Gastroesophageal sphincter (tissue), 4 donors: ENCODE measurements around the gene ZNF674. TPM values are rescaled to one million over a fixed set of nuclear protein-coding genes. Genes with fewer than 3 reads are reported as not detected.
"Not testable (repeated sequence)": the region's sequence is repeated elsewhere in the genome, so short reads cannot be mapped to it uniquely, and the experiment has no call there.

Experiments used
- ATAC-seq: fragments of 150-250 bp; one replicate; pipeline ENCODE4 v1.9.1; 2016; ENCODE audit warnings: mild to moderate bottlenecking, moderate library complexity
- H3K27ac ChIP-seq, 4 donors: fragments of 200-600 bp; sonication (generic) in 3 of 4; 1 replicate in 3 of 4; 2 replicates in 1 of 4; pipeline ENCODE4 v1.5.1; 2016 to 2019
- H3K27me3 ChIP-seq: fragments of 200-600 bp; sonication (generic); one replicate; pipeline ENCODE4 v1.5.1; 2019
- H3K36me3 ChIP-seq, 2 donors: fragments of 200-600 bp; sonication (generic); one replicate each; pipeline ENCODE4 v1.5.1; 2019; ENCODE audit warnings: control low read depth in 1 of 2
- H3K4me1 ChIP-seq, 3 donors: fragments of 200-600 bp; sonication (generic); 1 replicate in 2 of 3; 2 replicates in 1 of 3; pipeline ENCODE4 v1.5.1; 2016 to 2019; ENCODE audit warnings: control low read depth in 2 of 3
- H3K4me3 ChIP-seq, 2 donors: fragments of 200-600 bp; sonication (generic); one replicate each; pipeline ENCODE4 v1.5.1; 2019; ENCODE audit warnings: mild to moderate bottlenecking in 1 of 2, moderate library complexity in 1 of 2
- H3K9me3 ChIP-seq, 3 donors: fragments of 200-600 bp; sonication (generic); one replicate each; pipeline ENCODE4 v1.5.1; 2017 to 2019; ENCODE audit warnings: control low read depth in 2 of 3
- CTCF ChIP-seq, 4 experiments: fragments of 200-600 bp in 2 of 4; fragments of 450-650 bp in 2 of 4; sonication (generic) in 1 of 4; IDR thresholded peaks; one replicate each; pipeline ENCODE4 v1.5.1; 2017 to 2019; ENCODE audit warnings: antibody characterized with exemption in 4 of 4, mild to moderate bottlenecking in 2 of 4, moderate library complexity in 2 of 4
- EP300 ChIP-seq: sonication (generic); formaldehyde crosslinking; IDR thresholded peaks from one replicate; pipeline ENCODE4 v1.6.1; 2017; ENCODE audit warnings: antibody characterized with exemption, mild to moderate bottlenecking
- POLR2A ChIP-seq, 2 donors: fragments of 450-650 bp; IDR thresholded peaks; one replicate each; pipeline ENCODE4 v1.6.1; 2017; ENCODE audit warnings: antibody characterized with exemption in 2 of 2, mild to moderate bottlenecking in 2 of 2, moderate library complexity in 1 of 2
- POLR2AphosphoS5 ChIP-seq: sonication (generic); formaldehyde crosslinking; IDR thresholded peaks from one replicate; pipeline ENCODE4 v1.6.1; 2017; ENCODE audit warnings: antibody characterized with exemption
- WGBS, 2 donors: methylation state at CpG; one replicate each; pipeline ENCODE4 v1.1.5; 2018; ENCODE audit warnings: low coverage in 1 of 2; 5-methylcytosine and 5-hydroxymethylcytosine counted together
- total RNA-seq, 4 donors: library from RNA; depleted of rRNA; stranded (reverse); fragments of >200 nt; gene quantifications; one replicate each; pipeline ENCODE4 v1.1.0, GENCODE V29; 2016

ZNF674 gene
- total RNA-seq, 4 donors from 2014 or later, result 3.1 to 5.7 (median 5.5) TPM

- TF ChIP-seq POLR2AphosphoS5, result no peak
- TF ChIP-seq EP300, result no peak
- TF ChIP-seq POLR2A (IDR thresholded peaks at IDR 0.05), result no peak
- no peak for TF ChIP-seq CTCF (IDR thresholded peaks at IDR 0.05)
- no peak overlapping the region for H3K4me3 ChIP-seq
- no peak for ATAC-seq
These were observed 67.8 kb downstream of the ZNF674 start for GRCh38 chrX:46477435-46477834.

GRCh38 chrX:46465203-46465602 lies 80.0 kb downstream of the ZNF674 start:
- Histone ChIP-seq H3K27ac (no peak overlapping the region), H3K36me3 (peaks cover 0 to 51% of the 10 kb centered on the region in 2 donors), H3K27me3 (no peaks in the 10 kb centered on the region), H3K4me1 (no peaks in the 10 kb centered on the region), H3K4me3 (no peak overlapping the region), H3K9me3 (no peaks in the 10 kb centered on the region)
- ATAC-seq, result no peak
- 50 to 100% methylated on average over 1 of the region's 1 CpG for WGBS, 2 donors
- TF ChIP-seq EP300 (no peak), POLR2A (IDR thresholded peaks at IDR 0.05) (no peak), CTCF (IDR thresholded peaks at IDR 0.05) (no peak), POLR2AphosphoS5 (no peak)

More at GRCh38 chrX:46477435-46477834, 67.8 kb downstream of the ZNF674 start:
- Histone ChIP-seq H3K27ac (no peak overlapping the region), H3K27me3 (no peaks in the 10 kb centered on the region), H3K36me3 (peaks cover 0 to 18% of the 10 kb centered on the region in 2 donors), H3K4me1 (no peaks in the 10 kb centered on the region), H3K9me3 (no peaks in the 10 kb centered on the region)
- 0% methylated on average over 1 of the region's 2 CpGs; no CpG with 5 or more reads in 1 of the 2 donors for WGBS, 2 donors

- TF ChIP-seq POLR2A (IDR thresholded peaks at IDR 0.05), result no peak
- no peak for TF ChIP-seq EP300
- no peak for TF ChIP-seq POLR2AphosphoS5
- no peak for TF ChIP-seq CTCF (IDR thresholded peaks at IDR 0.05)
- no peaks in the 10 kb centered on the region for H3K9me3 ChIP-seq
- peaks cover 0 to 49% of the 10 kb centered on the region in 2 donors for H3K36me3 ChIP-seq
- WGBS, 2 donors, result 40 to 72% methylated on average over 3 of the region's 3 CpGs
- H3K4me1 ChIP-seq, result no peaks in the 10 kb centered on the region
- H3K27ac ChIP-seq, result no peak overlapping the region
- no peak for ATAC-seq
- no peaks in the 10 kb centered on the region for H3K27me3 ChIP-seq
- no peak overlapping the region for H3K4me3 ChIP-seq
These were observed 81.5 kb downstream of the ZNF674 start for GRCh38 chrX:46463682-46464081.

- WGBS, 2 donors, result 43 to 61% methylated on average over 1 to 2 of the region's 2 CpGs
- Histone ChIP-seq H3K4me3 (no peak overlapping the region), H3K9me3 (no peaks in the 10 kb centered on the region), H3K4me1 (no peaks in the 10 kb centered on the region), H3K36me3 (peaks cover 0 to 36% of the 10 kb centered on the region in 2 donors), H3K27me3 (no peaks in the 10 kb centered on the region), H3K27ac (no peak overlapping the region)
- no peak for TF ChIP-seq POLR2A (IDR thresholded peaks at IDR 0.05)
- TF ChIP-seq CTCF (IDR thresholded peaks at IDR 0.05), result no peak
- no peak for TF ChIP-seq EP300
- TF ChIP-seq POLR2AphosphoS5, result no peak
- no peak for ATAC-seq
These were observed 83.5 kb downstream of the ZNF674 start for GRCh38 chrX:46461660-46462191.

- H3K9me3 ChIP-seq, H3K4me3 ChIP-seq, H3K4me1 ChIP-seq, H3K27me3 ChIP-seq, H3K27ac ChIP-seq, ATAC-seq: not testable (repeated sequence)
- H3K36me3 ChIP-seq, result peaks cover 0 to 36% of the 10 kb centered on the region in 2 donors
- WGBS, 2 donors, result 50 to 58% methylated on average over 2 of the region's 8 CpGs
These were observed 84.2 kb downstream of the ZNF674 start for GRCh38 chrX:46460801-46461659.
